ENCODE measurements around the gene DNAH8.

GRCh38 chr6:38873001-38873400 is 157.9 kb downstream of the DNAH8 start:
- no peak for TF ChIP-seq CTCF (conservative IDR thresholded peaks at IDR 0.05)
- no peak for TF ChIP-seq EZH2 (IDR thresholded peaks at IDR 0.05; ENCODE audit: low read depth)

All from PC-9 (cell line).